C4-2B (cell line): ENCODE measurements around the gene ZNF391.

ENCODE experiments used
- H3K27ac ChIP-seq: fragments of 450-650 bp; 2 replicates; pipeline ENCODE4 v1.5.1; 2017
- CTCF ChIP-seq: fragments of 450-650 bp; conservative IDR thresholded peaks from 2 replicates; pipeline ENCODE4 v1.5.1; 2017; ENCODE audit warnings: mild to moderate bottlenecking
- ZFX ChIP-seq: fragments of 450-650 bp; IDR thresholded peaks from 2 replicates; pipeline ENCODE4 v1.6.1; 2017

Gene ZNF391

GRCh38 chr6:27448456-27448855 lies 59.9 kb downstream of the ZNF391 start:
- TF ChIP-seq ZFX (no peak), CTCF (no peak)

GRCh38 chr6:27451660-27452390 lies 63.3 kb downstream of the ZNF391 start:
- H3K27ac ChIP-seq: no peak overlapping the region
- TF ChIP-seq CTCF (no peak), ZFX (no peak)

More at GRCh38 chr6:27448456-27448855, 59.9 kb downstream of the ZNF391 start:
- no peak overlapping the region for H3K27ac ChIP-seq

- no peak for TF ChIP-seq ZFX
- no peak for TF ChIP-seq CTCF
- H3K27ac ChIP-seq: no peak overlapping the region
Measured at GRCh38 chr6:27452496-27452897, 63.9 kb downstream of the ZNF391 start.
